HFF-Myc (cell line): ENCODE measurements around the gene PLEKHM1.

ENCODE experiments used
- DNase-seq: peaks from one replicate; pipeline ENCODE4 v3.0.0-alpha.2; 2011; ENCODE audit warnings: low read depth; ENCODE audit errors: extremely low read depth
- H3K4me3 ChIP-seq: replicated peaks from 2 replicates; pipeline ENCODE4 v1.5.1; 2011; ENCODE audit warnings: low read depth, mild to moderate bottlenecking, control low read depth, low read length
- CTCF ChIP-seq: IDR thresholded peaks from 2 replicates; pipeline ENCODE4 v1.5.1; 2012; ENCODE audit warnings: mild to moderate bottlenecking, low read depth, low read length, control low read depth; ENCODE audit errors: missing control alignments

Gene PLEKHM1

GRCh38 chr17:45410144-45411091 is 80.1 kb downstream of the PLEKHM1 start:
- no peak for DNase-seq
- no peak overlapping the region for H3K4me3 ChIP-seq

DNA sequence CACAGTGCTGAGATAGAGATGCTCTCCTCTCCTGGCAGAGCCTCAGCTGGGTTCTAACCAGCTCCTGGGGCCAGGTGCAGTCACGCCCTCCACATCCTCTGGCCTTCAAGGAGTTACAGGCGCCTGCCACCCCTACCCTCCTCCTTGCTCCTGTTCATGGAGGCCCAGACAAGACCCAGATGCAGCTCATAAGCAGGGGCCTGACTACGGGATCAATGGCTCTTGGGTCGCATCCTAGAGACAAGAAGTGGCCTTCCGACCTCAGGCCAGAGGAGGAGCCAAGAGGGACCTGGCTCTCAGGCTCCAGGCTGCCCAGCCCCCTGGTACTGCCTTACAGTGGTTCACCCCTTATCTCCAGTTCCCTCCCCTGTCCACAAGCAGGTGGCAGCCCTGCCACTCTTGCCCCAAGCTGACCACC is 80.9 kb downstream of the PLEKHM1 start:
- no peak overlapping the region for H3K4me3 ChIP-seq
- TF ChIP-seq CTCF = no peak
- no peak for DNase-seq

More at GRCh38 chr17:45410144-45411091, 80.1 kb downstream of the PLEKHM1 start:
- no peak for TF ChIP-seq CTCF

DNA sequence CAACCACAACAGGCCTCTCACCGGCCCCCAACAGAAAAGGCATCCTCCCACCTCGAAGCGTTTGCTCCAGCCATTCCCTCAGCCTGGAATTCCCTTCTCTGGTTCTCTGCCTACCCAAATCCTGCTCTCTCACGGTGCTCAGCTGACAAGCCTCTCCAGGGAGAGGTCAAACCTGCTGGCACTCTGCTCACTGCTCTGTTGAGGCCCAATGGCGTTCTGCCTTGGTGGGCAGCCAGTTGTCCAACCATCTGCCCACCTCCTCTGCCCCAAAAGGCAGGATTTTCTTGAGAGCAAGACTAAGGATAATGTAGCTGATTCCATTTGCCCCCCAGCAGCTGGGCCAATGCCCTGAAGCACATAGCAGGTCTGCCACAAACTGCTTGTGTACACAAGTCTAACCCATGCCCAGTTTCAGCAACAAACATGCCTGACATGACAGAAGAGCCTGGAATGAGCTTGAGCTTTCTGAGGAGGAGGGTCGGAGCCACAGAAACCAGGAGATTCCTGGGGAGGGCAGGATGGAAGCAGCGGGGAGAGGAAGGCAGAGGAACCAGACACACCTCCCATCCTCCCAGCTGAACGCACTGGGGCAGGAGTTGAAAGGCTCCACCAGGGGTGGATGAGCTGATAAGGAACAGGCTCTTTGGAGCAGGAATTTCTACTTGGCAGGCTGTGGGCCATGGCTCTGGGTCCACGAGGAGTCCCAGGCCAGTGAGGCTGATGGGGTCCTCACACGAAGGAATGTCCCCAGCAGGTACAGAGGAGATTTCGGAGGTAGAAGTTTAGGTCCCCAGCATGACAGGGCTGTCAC is 81.7 kb downstream of the PLEKHM1 start:
- H3K4me3 ChIP-seq = no peak overlapping the region
- no peak for TF ChIP-seq CTCF
- DNase-seq = no peak

DNA sequence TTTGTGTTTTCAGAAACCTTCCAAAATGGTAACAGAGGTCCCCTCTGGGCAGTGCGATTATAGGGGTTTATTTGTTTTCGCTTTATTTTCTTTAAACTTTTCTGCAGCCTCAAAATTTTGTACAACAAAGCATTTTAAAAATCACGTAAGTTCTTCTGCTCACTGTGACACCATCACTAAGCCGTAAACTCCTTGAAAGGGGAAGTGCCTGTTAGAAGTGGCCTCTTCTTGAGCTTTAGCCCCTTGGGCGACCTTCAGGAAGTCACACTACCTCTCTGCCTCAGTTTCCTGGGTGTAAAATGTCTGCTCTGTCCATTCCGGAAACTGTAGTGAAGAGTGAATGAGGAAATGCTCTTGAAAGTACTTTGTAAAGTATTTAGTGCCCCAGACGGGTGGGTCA is 84.4 kb downstream of the PLEKHM1 start:
- no peak for DNase-seq
- TF ChIP-seq CTCF = no peak
- no peak overlapping the region for H3K4me3 ChIP-seq

DNA sequence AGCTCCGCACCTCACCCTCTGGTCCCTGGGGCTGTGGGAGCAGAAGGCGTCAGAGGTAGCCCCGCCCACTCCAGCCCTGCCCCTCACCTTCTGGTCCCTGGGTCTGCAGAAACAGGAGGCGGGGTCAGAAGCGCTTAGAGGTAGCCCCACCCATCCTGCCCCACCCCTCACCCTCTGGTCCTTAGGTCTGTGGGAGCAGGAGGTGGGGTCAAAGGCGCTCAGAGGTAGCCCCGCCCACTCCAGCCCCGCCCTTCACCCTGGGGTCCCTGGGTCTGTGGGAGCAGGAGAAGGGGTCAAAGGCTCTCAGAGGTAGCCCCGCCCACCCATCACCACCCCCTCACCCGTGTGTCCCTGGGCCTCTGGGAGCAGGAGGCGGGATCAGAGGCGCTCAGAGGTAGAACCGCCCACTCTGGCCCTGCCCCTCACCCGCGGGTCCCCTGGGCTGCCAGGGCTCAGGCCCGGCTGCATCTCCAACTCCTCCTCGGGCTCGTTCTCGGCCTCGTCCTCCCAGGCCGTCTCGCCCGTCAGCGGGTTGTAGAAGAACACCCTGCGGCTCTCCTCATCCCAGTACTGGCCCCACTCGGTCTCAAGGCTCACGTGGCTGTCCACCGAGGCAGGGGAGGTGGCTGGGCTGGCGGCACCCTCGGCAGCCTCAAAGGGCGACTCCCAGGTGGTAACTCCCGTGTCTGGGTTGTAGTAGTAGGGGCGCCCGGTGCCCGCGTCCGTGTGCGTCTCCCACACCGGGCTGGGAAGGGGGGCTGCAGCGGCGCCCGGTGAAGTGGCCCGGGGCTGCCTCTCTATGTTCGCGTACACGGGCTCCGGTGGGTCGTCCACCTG is 85.1 kb downstream of the PLEKHM1 start:
- peak overlapping the region; percentile 19; the same call in 1 of the 2 replicates for H3K4me3 ChIP-seq
- DNase-seq = no peak
- no peak for TF ChIP-seq CTCF

DNA sequence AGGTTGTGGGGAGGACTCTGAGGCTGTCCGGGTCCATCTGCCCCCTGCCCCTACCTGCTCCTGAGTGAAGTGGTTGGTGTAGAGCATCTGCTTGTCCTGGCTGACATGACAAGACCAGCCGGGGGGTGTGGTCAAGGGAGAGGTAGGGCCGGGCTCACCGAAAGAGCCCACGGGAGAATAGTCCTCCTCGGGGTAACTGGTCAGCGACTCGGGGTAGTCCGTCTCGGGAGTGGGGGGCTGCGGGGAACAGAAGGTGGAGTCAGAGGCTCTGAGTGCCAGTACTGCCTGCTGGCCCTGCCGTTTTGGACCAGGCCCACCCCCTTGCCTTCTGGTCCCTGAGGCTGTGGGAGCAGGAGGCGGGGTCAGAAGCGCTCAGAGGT is 85.7 kb downstream of the PLEKHM1 start:
- TF ChIP-seq CTCF = no peak
- DNase-seq = no peak
- H3K4me3 ChIP-seq = no peak overlapping the region
